ENCODE results near the gene TNFSF13B.

The TNFSF13B gene

GRCh38 chr13:108346376-108346775 lies 76.9 kb downstream of the TNFSF13B start:
- DNase-seq (ENCODE audit: low read depth in 2 of 2), result no peak

- no peak for DNase-seq (ENCODE audit: low read depth in 2 of 2)
Observed at GRCh38 chr13:108349269-108349668, 79.8 kb downstream of the TNFSF13B start.

- no peak for DNase-seq (ENCODE audit: low read depth in 2 of 2)
Observed at GRCh38 chr13:108350579-108350978, 81.1 kb downstream of the TNFSF13B start.

DNA sequence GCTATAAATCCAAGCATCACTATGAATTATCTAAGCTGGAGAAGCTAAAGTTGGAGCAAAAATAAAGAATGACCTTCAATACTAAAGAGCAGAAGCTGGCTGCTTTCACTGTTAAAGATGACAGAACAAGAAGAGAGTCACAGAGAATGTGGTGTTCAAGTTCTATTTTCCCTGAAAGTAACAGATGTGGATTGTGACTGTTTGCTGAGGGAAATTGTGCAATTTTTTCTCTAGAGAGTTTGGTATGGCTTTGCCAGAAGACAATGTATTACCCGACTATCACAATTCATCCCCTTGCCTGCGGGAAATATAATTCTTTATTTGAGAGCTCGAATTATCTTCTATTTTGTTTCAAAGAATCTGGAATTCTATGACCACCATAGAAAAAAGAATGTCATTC lies 83.1 kb downstream of the TNFSF13B start:
- no peak for DNase-seq (ENCODE audit: low read depth in 2 of 2)

- DNase-seq (ENCODE audit: low read depth in 2 of 2), result no peak
Observed at GRCh38 chr13:108357228-108357627, 87.7 kb downstream of the TNFSF13B start.
